Superior temporal gyrus (tissue), 1 donor: ENCODE results near the gene PCNX1.
"Not testable (repeated sequence)": the region's sequence is repeated elsewhere in the genome, so short reads cannot be mapped to it uniquely, and the experiment has no call there.

Experiments
- DNase-seq: peaks from one replicate; pipeline ENCODE4 v3.0.0-alpha.2; 2016; ENCODE audit errors: extremely low spot score

The PCNX1 gene

GRCh38 chr14:71013551-71014192 is 106.4 kb downstream of the PCNX1 start:
- no peak for DNase-seq

GRCh38 chr14:71019917-71020316 is 112.7 kb downstream of the PCNX1 start:
- DNase-seq = not testable (repeated sequence)

DNA sequence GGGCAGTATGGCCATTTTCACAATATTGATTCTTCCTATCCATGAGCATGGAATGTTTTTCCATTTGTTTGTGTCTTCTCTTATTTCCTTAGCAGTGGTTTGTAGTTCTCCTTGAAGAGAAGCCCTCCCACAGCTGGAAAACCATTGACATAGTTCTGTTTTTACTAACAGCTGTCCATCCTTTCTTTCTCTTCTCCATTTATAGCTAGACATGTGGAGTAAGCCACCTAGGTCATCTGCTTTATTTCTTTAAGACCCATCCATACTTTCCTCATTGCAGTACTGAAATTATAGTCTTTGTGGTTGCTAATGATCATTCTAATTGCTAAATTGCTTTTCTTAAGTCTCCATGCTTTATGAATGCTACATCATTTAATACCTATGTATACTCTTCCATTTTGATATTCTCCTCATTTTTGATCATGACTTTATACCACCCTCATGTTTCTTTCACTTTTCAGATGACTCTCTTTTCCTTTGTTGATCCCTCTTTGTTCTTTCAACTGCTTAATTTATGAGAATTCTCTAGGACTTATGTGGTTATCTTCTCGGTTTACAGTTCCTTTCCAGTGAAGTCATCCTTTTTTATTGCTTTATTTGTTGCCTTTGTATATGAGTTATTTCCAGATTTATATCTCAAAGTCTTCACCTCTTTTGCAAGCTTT is 114.2 kb downstream of the PCNX1 start:
- DNase-seq = no peak

- no peak for DNase-seq
Measured at GRCh38 chr14:71022012-71022869, 115.0 kb downstream of the PCNX1 start.

DNA sequence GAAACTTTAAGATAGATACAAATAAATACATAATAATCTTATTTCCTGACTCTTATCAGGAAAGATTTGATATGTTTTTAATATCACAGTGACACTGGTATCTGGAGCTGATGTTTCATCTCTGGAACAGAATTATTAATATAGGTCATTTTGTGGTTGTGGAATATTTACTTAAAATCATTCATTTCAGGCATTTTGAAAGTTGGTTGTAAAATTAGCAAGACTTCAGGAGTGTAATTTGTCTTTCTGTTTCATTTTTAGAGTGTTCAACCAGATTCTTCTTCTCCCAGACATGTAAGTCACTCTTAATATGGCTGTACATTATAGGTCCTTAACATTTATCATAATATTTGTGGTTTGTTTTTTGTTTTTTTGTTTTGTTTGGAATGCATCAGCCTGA is 115.7 kb downstream of the PCNX1 start:
- DNase-seq = no peak

GRCh38 chr14:71029236-71029781 is 122.0 kb downstream of the PCNX1 start:
- DNase-seq = no peak

GRCh38 chr14:71031000-71031399 is 123.7 kb downstream of the PCNX1 start:
- DNase-seq = no peak

GRCh38 chr14:71036433-71036832 is 129.2 kb downstream of the PCNX1 start:
- no peak for DNase-seq

GRCh38 chr14:71048393-71048792 is 141.1 kb downstream of the PCNX1 start:
- DNase-seq = no peak

GRCh38 chr14:71049435-71050133 is 142.3 kb downstream of the PCNX1 start:
- no peak for DNase-seq

DNA sequence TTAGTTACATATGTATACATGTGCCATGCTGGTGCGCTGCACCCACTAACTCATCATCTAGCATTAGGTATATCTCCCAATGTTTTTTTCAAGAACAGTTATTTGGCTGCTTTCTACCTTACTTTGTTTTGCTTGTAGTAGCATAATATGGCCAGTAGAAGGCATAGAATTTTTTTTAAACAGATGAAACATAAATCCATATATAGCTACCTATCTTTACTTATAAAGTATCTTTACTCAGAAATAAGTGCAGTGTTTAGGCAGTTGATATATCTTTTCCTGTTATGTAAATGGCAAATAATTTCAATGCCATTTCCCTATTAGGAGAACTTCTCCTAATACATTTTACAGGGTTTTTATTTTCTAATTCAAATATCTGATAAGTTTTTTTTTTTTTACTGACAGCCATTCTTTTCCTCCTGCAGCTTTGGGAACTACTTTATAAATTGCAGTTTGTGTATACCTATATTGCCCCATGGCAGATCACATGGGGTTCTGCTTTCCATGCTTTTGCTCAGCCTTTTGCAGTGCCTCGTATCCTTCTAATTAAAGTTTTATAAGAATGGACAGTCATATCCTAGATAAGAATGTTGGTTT is 143.1 kb downstream of the PCNX1 start:
- no peak for DNase-seq

DNA sequence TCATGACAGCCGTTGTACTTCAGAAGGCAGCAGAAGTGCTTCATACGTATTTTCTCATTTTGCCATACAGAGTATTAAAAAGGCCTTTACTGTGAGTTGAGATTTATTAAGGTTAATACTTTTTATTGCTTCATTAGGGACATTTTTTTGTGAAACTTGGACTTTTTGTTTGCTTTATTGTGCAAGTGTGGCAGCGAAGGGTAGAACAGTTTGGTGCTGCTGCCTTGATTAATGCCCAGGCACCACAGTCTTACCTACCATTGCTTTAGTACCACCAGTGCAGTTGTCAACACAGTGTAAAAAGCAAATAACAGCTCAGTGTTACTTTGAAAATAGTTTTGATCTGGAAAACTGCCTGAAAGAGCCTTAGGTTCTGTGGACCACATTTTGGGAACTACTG is 147.4 kb downstream of the PCNX1 start:
- DNase-seq = no peak

GRCh38 chr14:71056168-71056567 is 148.9 kb downstream of the PCNX1 start:
- DNase-seq = no peak

GRCh38 chr14:71060274-71060673 is 153.0 kb downstream of the PCNX1 start:
- no peak for DNase-seq

DNA sequence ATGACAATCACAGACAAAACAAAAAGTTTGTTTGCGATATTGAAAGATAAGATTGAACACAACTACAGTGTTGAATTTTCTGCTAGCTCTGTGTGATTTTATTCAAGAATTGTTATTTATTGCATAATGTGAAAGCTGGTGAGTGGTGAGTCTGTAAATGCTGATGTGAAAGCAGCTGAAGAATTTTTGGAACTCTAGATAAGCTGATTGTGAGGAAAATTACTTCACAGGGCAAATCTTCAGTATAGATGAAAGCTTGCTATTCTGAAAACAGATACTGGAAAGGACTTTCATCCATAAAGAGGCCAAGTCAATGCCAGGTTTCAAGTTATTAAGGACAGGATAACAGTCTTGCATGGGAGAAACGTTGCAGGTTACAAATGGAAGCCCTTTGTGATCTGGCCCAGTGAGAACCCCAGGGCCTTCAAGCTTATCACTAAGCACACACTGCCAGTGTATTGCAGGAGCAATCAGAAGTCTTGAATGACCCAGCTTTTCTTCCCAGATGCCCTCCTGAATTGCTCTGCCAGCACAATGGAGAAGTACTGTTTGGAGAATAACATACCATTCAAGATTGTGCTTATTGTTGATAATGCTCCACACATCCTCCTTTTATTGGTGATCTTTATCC is 153.7 kb downstream of the PCNX1 start:
- DNase-seq = no peak

GRCh38 chr14:71061458-71061857 is 154.2 kb downstream of the PCNX1 start:
- DNase-seq = no peak

DNA sequence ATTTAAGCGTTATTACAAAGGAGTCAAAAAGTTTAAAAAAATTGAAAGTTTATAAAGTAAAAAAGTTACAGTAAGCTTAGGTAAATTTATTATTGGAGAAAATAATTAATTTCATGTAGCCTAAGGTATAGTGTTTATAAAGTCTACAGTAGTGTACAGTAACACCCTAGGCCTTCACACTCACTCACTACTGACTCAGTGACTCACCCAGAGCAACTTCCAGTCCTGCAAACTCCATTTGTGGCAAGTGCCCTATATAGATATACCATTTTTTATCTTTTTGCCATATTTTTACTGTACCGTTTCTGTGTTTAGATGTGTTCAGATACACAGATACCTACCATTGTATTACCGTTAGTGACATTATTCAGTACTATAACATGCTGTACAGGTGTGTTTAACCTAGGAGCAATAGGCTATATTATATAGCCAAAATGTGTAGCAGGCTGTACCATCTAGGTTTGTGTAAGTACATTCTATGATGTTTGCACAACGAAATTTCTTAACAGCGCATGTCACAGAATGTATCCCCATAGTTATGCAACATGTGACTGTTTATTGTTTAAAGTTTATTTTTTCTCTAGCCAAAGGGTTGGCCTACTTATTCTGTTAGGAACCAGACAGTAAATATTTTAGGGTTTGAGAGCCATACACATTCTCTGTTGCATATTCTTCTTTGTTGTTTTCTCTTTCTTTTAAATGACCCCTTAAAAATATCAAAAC is 155.5 kb downstream of the PCNX1 start:
- DNase-seq = no peak

DNA sequence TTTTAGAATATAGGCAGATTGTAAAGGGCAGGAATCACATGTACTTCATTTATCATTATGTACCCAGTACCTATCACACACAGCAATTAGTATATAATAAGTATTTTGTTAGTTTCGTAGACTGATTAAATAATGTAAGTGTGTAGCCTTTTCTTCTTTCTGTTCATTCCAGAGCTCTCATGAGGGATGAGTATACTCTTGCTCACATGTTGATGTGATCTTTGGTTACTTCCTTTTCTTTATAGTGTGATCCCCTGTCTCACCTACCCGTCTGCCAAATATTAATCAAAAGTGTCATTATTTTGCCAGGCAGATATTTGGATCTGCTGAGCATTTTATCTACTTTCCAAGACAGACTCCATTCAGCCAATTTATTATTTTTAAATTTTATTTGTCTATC is 156.1 kb downstream of the PCNX1 start:
- no peak for DNase-seq

GRCh38 chr14:71064747-71065146 is 157.5 kb downstream of the PCNX1 start:
- DNase-seq = not testable (repeated sequence)

DNA sequence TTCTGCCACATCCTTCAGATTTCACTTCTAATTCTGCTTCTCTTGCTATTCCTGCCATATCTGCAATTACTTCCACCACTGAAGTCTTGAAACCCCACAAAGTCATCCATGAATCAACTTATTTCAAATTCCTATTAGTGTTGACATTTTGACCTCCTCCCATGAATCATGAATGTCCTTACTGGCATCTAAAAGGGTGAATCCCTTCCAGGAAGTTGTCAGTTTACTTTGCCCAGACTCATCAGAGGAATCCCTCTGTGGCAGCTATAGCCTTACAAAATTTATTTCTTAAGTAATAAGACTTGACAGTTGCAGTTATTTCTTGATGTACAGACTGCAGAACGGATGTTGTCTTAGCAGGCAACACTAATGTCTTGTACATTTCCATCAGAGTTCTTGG is 162.9 kb downstream of the PCNX1 start:
- no peak for DNase-seq
